ENCODE data around the gene CNNM4.

Gene CNNM4

GRCh38 chr2:96837575-96837974, 76.9 kb downstream of the CNNM4 start:
- no peak for DNase-seq

- no peak for DNase-seq
Observed at GRCh38 chr2:96838345-96839292, 77.9 kb downstream of the CNNM4 start.

- DNase-seq, result peak; percentile 56 to 95 (median 73)
Observed at GRCh38 chr2:96839293-96839874, 78.7 kb downstream of the CNNM4 start.

GRCh38 chr2:96839875-96840850, 79.5 kb downstream of the CNNM4 start:
- DNase-seq, result no peak

GRCh38 chr2:96841701-96842495, 81.2 kb downstream of the CNNM4 start:
- DNase-seq, result no peak

GRCh38 chr2:96842600-96842999, 81.9 kb downstream of the CNNM4 start:
- DNase-seq, result no peak

DNA sequence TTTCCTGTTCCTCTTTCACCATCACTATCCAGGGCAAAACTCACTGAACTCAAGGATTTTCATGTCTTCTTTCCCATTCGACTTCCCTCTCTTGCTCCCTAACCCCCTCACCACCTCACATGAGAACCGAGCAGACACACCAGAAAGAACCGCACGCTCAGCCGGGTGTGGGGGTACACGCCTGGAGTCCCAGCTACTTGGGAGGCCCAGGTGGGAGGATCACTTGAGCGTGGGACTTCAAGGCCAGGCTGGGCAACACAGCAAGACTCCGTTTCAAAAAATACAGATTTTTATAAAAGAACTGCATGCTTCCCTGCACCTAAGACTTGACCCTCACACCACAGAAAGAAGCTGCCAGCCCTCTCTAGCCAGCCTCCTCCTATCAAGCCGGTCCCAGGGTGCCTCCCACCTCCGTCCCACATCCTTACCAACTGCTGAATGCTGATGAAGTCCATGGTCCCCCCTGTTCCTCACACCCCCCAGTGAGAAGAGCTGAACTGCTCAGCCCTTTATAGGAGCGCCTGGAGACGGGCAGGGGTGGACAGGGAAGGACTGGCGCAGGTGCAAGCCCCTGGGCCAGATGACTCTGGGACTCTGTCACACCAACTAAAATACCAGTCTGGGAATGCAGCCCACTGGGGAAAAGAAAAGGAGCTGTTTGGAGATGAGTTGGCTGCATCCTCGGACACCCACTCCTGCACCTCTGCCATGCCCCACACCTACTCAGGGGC, 83.0 kb downstream of the CNNM4 start, which contains the start of gene ANKRD23:
TSS of gene ANKRD23 (minus strand) at position 484 of the 731 bp plus-strand sequence. CDS start at position 455, 29 bp downstream.
- no peak for DNase-seq

- DNase-seq, result no peak
Observed at GRCh38 chr2:96844405-96844808, 83.7 kb downstream of the CNNM4 start.

DNA sequence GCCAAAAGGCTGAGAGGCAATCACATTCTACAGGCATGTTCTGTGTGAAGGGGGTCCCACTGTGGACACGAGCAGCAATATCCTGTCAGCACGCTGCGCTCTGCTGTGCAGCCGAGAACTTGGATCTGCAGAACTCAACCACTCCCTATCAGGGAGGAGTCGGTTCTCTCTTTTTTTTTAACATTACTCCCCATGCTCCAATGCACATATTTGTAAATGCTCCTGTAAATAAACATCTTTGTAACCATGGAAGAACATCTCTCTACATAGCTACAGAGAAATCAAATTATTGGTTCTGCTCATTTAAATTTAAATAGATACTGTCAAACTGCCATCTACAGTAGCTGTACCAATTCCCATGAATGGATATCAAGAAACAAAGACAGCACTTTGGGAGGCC, 86.1 kb downstream of the CNNM4 start:
- DNase-seq, result no peak

DNA sequence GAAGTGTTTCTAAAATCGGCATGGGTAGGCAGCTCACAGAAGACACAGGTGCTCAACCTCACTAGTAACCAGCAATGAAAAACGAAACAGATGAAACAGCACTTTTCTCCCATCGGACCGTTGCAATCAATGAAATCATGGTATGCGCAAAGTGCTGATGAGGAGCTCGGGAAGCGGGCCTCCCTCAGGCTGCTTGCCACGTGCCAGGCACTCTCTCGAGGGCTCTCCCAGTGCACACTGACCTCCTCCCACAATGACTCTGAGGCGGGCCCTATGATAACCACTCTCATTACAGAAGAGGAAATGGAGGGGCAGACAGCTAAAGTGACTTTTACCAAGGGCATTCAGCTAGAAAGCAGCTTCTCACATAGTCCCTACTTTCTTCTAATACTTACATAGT, 86.9 kb downstream of the CNNM4 start:
- DNase-seq, result no peak

GRCh38 chr2:96848264-96848663, 87.6 kb downstream of the CNNM4 start:
- DNase-seq, result no peak

DNA sequence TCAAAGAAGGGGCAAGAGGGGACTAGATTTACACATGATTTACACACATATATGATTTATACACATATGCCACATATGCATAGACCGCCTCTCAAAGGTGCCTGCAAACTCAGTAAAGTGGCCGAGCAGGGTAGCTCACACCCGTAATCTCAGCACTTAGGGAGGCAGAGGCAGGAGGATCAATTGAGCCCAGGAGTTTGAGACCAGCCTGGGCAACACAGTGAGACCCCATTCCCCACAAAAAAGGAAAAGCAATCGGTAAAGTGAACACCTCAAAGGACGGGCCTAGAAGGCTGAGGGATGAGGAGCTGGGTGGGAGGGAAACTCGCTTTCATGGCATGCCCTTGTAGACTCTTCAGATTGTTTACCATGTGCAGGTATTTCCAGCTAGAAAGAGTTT, 92.0 kb downstream of the CNNM4 start:
- no peak for DNase-seq

GRCh38 chr2:96853321-96853720, 92.6 kb downstream of the CNNM4 start:
- DNase-seq, result no peak

DNA sequence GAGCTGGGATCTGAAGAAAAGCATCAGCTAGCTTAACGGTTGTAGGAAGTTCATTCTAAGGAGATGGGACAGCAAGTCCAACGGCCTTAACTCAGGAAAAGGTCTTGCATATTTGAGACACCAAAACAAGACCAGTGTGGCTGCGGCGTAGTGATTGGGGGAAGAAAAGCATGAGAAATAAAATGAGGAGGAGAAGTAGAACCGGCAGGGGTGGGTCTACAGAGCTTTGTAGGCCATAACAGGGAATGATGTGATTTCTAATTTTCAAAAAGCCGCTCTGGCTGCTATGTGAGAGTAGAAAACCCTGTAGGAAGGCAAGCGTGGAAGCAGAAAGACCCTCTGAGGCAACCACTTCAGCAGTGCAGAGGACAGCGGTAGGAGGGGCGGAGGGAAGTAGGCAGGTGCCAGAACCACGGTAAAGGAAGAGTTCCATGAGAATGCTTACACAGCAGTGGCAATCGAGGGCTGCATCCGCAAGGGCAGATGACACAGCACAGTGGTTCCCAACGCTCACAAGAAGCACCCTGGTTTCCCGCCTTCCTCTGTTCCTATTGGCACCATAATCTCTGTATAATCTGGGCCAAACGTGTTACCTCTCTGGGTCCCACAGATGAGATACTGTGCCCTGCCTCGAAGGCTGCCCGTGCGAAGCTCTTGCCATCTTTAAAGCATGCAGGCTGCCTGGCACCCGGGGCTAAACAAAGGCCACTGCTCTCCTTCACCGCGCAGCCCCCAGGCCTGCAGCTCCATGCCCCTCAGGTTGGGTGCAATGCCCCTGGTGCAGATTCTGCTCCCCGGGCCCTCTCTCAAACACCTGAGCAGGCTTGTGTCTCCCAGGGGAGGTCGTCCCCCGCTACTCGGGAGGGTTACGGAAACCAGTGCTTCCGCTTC, 96.3 kb downstream of the CNNM4 start:
- DNase-seq, result peak in 1 of 5 experiments; percentile 68

DNA sequence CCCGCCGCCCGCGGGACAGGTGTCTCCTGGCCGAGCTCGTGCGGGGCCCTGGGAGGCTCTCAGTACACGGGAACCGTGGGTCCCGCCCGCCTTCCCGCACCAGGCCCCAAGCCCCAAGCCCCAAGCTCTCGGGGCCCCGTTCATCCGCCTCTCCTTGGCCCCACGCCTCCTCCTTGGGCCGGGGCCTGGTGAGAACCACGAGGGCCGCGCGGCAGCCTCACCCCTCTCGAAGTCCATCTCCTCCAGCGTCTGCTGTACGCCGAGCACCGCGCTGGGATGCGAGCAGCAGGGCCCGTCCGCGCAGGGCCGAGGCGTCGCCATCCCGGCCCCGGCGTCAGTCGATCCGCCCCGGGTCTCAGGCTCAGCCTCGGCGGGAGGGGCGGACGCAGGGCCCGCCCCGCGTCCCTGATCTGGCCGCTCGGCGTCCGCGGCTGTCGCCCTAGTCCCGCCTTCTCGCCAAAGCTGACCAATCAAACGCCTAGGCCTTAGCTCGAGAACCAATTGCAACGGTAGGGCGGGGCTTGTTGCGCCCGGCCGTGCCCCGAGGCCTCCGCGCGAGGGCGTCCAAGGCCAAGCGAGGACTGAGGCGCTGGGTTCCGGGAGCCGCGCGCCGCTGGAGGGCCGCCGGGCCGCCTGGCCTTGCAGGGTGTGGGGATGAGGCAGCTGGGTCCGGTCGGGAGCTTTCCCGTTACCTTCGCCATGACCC, 97.1 kb downstream of the CNNM4 start, which contains the start of gene ANKRD39:
TSS of gene ANKRD39 (minus strand) at position 350 of the 706 bp plus-strand sequence. CDS start at position 321, 29 bp downstream.
- DNase-seq, result peak; percentile 92 to 98 (median 97)

GRCh38 chr2:96859099-96859649, 98.5 kb downstream of the CNNM4 start:
- DNase-seq, result no peak

DNA sequence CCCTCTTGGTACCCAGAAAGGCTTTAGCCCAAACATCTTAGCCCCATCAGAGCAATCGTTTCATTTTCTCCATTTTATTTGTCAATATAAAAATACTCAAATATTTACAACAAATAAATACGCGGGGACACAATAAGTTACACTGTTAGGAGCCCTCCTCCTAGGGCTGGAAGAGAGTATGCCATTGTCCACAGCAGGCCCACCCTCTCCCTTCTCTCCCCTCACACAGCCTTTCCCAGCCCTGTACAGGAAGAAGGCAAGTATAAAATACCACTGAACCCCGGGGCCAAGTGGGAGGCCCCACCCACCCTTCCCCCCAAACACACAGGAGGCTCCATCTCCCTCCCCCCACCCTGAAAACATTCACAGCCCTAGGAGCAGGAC, 99.0 kb downstream of the CNNM4 start:
- DNase-seq, result no peak

- peak in 2 of 5 experiments; percentile 35 to 69 for DNase-seq
Observed at GRCh38 chr2:96860065-96861029, 99.6 kb downstream of the CNNM4 start.
